IgD-negative memory B cell (primary cell): ENCODE data around the gene PLA2R1. TPM values are rescaled to one million over a fixed set of nuclear protein-coding genes. Genes with fewer than 3 reads are reported as not detected.
"Not testable (repeated sequence)": the region's sequence is repeated elsewhere in the genome, so short reads cannot be mapped to it uniquely, and the experiment has no call there.

Experiments
- H3K27ac Mint-ChIP-seq, 3 donors: one replicate each; pipeline ENCODE4 v1.8.0; 2020 to 2022; ENCODE audit warnings: mild to moderate bottlenecking in 3 of 3, mixed read lengths in 3 of 3, moderate library complexity in 1 of 3
- H3K27me3 Mint-ChIP-seq: one replicate; pipeline ENCODE4 v1.8.0; 2021; ENCODE audit warnings: mixed read lengths
- H3K36me3 Mint-ChIP-seq: one replicate; pipeline ENCODE4 v1.8.0; 2020; ENCODE audit warnings: mild to moderate bottlenecking, mixed read lengths
- H3K4me1 Mint-ChIP-seq, 3 donors: one replicate each; pipeline ENCODE4 v1.8.0; 2020 to 2022; ENCODE audit warnings: mixed read lengths in 3 of 3, mild to moderate bottlenecking in 1 of 3
- H3K4me3 Mint-ChIP-seq, 4 donors: one replicate each; pipeline ENCODE4 v1.8.0; 2020 to 2022; ENCODE audit warnings: mild to moderate bottlenecking in 4 of 4, mixed read lengths in 4 of 4, moderate library complexity in 3 of 4
- H3K9me3 Mint-ChIP-seq, 3 donors: one replicate each; pipeline ENCODE4 v1.8.0; 2020 to 2021; ENCODE audit warnings: mixed read lengths in 3 of 3, mild to moderate bottlenecking in 1 of 3
- polyA plus RNA-seq: library from polyadenylated mRNA; unstranded; fragments of 300-500 nt; fragmentation: Illumina TruSeq; gene quantifications from one replicate; pipeline ENCODE4 v1.2.3, GENCODE V29; 2021

PLA2R1 gene
- polyA plus RNA-seq, 1 donor from 2014 or later: not detected

DNA sequence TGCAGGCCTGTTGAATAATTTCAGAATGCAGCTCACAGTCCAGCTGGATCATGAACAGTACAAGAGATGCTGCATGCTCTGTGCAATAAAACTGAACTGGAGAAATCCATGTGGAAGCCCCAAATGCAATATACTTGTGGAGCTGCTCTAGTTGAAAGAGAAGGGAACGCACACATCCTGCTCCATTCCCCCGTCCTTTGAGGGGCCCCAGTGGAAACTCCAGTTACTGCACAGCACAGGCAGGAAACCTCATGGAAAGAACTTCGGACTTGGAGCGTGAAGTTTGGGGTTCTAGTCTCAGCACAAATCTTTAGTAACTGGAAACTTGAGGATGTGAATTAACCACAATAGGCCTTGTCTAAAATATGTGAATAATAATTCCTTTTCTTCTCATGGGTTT, 73.2 kb downstream of the PLA2R1 start:
- Mint-ChIP-seq H3K4me3 (no peak overlapping the region), H3K4me1 (no peaks in the 10 kb centered on the region), H3K27me3 (no peaks in the 10 kb centered on the region), H3K27ac (no peak overlapping the region), H3K36me3 (no peaks in the 10 kb centered on the region), H3K9me3 (no peaks in the 10 kb centered on the region)

- Mint-ChIP-seq H3K36me3 (no peaks in the 10 kb centered on the region), H3K4me1 (no peaks in the 10 kb centered on the region), H3K4me3 (no peak overlapping the region), H3K27ac (no peak overlapping the region), H3K9me3 (no peaks in the 10 kb centered on the region), H3K27me3 (no peaks in the 10 kb centered on the region)
Observed at GRCh38 chr2:159988412-159988970, 73.9 kb downstream of the PLA2R1 start.

- Mint-ChIP-seq H3K27me3 (peaks cover 2% of the 10 kb centered on the region), H3K27ac (peak overlapping the region in 1 of 3 donors; percentile 53), H3K4me1 (no peaks in the 10 kb centered on the region), H3K36me3 (no peaks in the 10 kb centered on the region), H3K4me3 (no peak overlapping the region), H3K9me3 (no peaks in the 10 kb centered on the region)
Observed at GRCh38 chr2:159987181-159987580, 75.2 kb downstream of the PLA2R1 start.

GRCh38 chr2:159985656-159986055, 76.8 kb downstream of the PLA2R1 start:
- H3K9me3 Mint-ChIP-seq: no peaks in the 10 kb centered on the region
- peaks cover 3% of the 10 kb centered on the region for H3K27me3 Mint-ChIP-seq
- no peak overlapping the region for H3K27ac Mint-ChIP-seq
- no peaks in the 10 kb centered on the region for H3K36me3 Mint-ChIP-seq
- no peak overlapping the region for H3K4me3 Mint-ChIP-seq
- no peaks in the 10 kb centered on the region for H3K4me1 Mint-ChIP-seq

GRCh38 chr2:159984034-159984433, 78.4 kb downstream of the PLA2R1 start:
- Mint-ChIP-seq H3K9me3 (no peaks in the 10 kb centered on the region), H3K4me1 (no peaks in the 10 kb centered on the region), H3K27ac (no peak overlapping the region), H3K4me3 (no peak overlapping the region), H3K36me3 (no peaks in the 10 kb centered on the region), H3K27me3 (peaks cover 3% of the 10 kb centered on the region)

GRCh38 chr2:159982842-159983785, 79.3 kb downstream of the PLA2R1 start:
- no peaks in the 10 kb centered on the region for H3K9me3 Mint-ChIP-seq
- H3K4me3 Mint-ChIP-seq: no peak overlapping the region
- no peak overlapping the region for H3K27ac Mint-ChIP-seq
- no peaks in the 10 kb centered on the region for H3K36me3 Mint-ChIP-seq
- H3K4me1 Mint-ChIP-seq: no peaks in the 10 kb centered on the region
- H3K27me3 Mint-ChIP-seq: peaks cover 8% of the 10 kb centered on the region

GRCh38 chr2:159982270-159982669, 80.1 kb downstream of the PLA2R1 start:
- peaks cover 8% of the 10 kb centered on the region for H3K27me3 Mint-ChIP-seq
- H3K4me1 Mint-ChIP-seq: no peaks in the 10 kb centered on the region
- H3K27ac Mint-ChIP-seq: no peak overlapping the region
- no peaks in the 10 kb centered on the region for H3K36me3 Mint-ChIP-seq
- no peaks in the 10 kb centered on the region for H3K9me3 Mint-ChIP-seq
- H3K4me3 Mint-ChIP-seq: no peak overlapping the region

- Mint-ChIP-seq H3K4me1 (no peaks in the 10 kb centered on the region), H3K9me3 (peaks cover 0 to 2% (median 0%) of the 10 kb centered on the region in 3 donors), H3K4me3 (no peak overlapping the region), H3K27me3 (peaks cover 13% of the 10 kb centered on the region), H3K27ac (no peak overlapping the region), H3K36me3 (no peaks in the 10 kb centered on the region)
Observed at GRCh38 chr2:159976527-159977160, 85.8 kb downstream of the PLA2R1 start.

DNA sequence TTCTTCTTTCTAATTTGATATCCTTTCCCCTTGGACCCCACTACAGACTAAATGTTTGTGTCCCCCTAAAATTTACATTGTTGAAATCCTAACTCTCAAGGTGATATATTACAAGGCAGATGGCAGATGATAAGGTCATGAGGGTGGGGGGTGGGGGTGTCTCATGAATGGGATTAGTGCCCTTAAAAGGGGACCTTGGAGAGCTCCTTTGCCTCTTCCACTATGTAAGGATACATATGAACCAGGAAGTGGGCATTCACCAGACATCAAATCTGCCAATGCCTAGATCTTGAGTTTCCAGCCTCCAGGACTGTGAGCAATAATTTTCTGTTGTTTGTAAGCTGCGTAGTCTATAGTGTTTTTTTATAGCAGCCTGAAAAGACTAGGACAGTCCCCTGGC, 89.1 kb downstream of the PLA2R1 start:
- H3K4me3 Mint-ChIP-seq: no peak overlapping the region
- no peak overlapping the region for H3K27ac Mint-ChIP-seq
- H3K4me1 Mint-ChIP-seq: peaks cover 0 to 1% (median 0%) of the 10 kb centered on the region in 3 donors
- H3K36me3 Mint-ChIP-seq: no peaks in the 10 kb centered on the region
- peaks cover 6% of the 10 kb centered on the region for H3K27me3 Mint-ChIP-seq
- peaks cover 0 to 2% (median 0%) of the 10 kb centered on the region in 3 donors for H3K9me3 Mint-ChIP-seq

GRCh38 chr2:159971365-159972152, 90.9 kb downstream of the PLA2R1 start:
- Mint-ChIP-seq H3K27me3 (peaks cover 6% of the 10 kb centered on the region), H3K4me1 (peaks cover 0 to 1% (median 0%) of the 10 kb centered on the region in 3 donors), H3K27ac (no peak overlapping the region), H3K36me3 (no peaks in the 10 kb centered on the region), H3K4me3 (peak overlapping the region in 1 of 4 donors; percentile 17), H3K9me3 (peaks cover 0 to 2% (median 0%) of the 10 kb centered on the region in 3 donors)

GRCh38 chr2:159970548-159970947, 91.9 kb downstream of the PLA2R1 start:
- H3K27me3 Mint-ChIP-seq, H3K9me3 Mint-ChIP-seq, H3K27ac Mint-ChIP-seq, H3K4me3 Mint-ChIP-seq, H3K36me3 Mint-ChIP-seq, H3K4me1 Mint-ChIP-seq: not testable (repeated sequence)

DNA sequence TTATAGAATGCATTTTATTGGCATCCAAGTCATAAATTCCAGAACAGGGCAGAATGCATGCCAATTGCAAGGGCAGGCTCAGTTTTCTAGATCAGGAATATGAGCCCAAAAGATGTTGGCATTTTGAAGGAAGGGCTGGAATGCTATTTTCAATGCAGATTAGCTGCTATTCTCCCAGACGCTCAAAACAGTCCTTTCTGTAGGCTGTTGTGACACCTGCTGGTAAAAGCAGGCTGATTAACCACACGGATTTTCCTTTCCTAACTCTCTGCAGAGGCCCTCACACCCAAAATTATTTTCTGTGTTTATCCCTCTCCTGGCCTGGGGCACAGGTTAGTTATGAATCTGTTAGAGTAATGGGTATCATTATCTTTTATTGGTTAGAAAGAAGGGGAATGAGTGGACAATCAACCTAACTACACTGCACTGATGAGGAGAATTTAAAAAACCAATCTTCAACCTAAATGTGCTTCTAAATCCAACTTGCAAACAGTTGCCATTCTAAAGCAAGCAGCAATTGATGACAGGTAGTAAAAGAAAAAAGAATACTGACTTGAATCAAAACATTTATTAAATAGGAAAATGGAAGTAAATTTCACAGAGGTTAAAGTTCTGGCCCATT, 94.0 kb downstream of the PLA2R1 start:
- H3K36me3 Mint-ChIP-seq: no peaks in the 10 kb centered on the region
- H3K27ac Mint-ChIP-seq: no peak overlapping the region
- H3K4me1 Mint-ChIP-seq: peaks cover 0 to 8% (median 7%) of the 10 kb centered on the region in 3 donors
- peaks cover 0 to 2% (median 0%) of the 10 kb centered on the region in 3 donors for H3K9me3 Mint-ChIP-seq
- H3K27me3 Mint-ChIP-seq: no peaks in the 10 kb centered on the region
- H3K4me3 Mint-ChIP-seq: no peak overlapping the region

- Mint-ChIP-seq H3K4me3 (no peak overlapping the region), H3K4me1 (peaks cover 0 to 9% (median 9%) of the 10 kb centered on the region in 3 donors), H3K27ac (peak overlapping the region in 1 of 3 donors; percentile 8), H3K9me3 (peaks cover 0 to 3% (median 0%) of the 10 kb centered on the region in 3 donors), H3K36me3 (no peaks in the 10 kb centered on the region), H3K27me3 (peaks cover 5% of the 10 kb centered on the region)
Observed at GRCh38 chr2:159963700-159964099, 98.7 kb downstream of the PLA2R1 start.

GRCh38 chr2:159962513-159962912, 99.9 kb downstream of the PLA2R1 start:
- H3K9me3 Mint-ChIP-seq, H3K27me3 Mint-ChIP-seq, H3K27ac Mint-ChIP-seq: not testable (repeated sequence)

More at GRCh38 chr2:159962513-159962912, 99.9 kb downstream of the PLA2R1 start:
- H3K36me3 Mint-ChIP-seq, H3K4me3 Mint-ChIP-seq, H3K4me1 Mint-ChIP-seq: not testable (repeated sequence)
